Duodenal mucosa (tissue), 2 donors: ENCODE data around the gene LGMN.
"Not testable (repeated sequence)": the region's sequence is repeated elsewhere in the genome, so short reads cannot be mapped to it uniquely, and the experiment has no call there.

ENCODE experiments used
- H3K27ac ChIP-seq: one replicate; pipeline ENCODE4 v1.7.0; 2013; ENCODE audit warnings: low read depth, low read length
- H3K27me3 ChIP-seq, 2 donors: one replicate each; pipeline ENCODE4 v1.7.0; 2013; ENCODE audit warnings: low read length in 2 of 2, control low read depth in 1 of 2; ENCODE audit not compliant: insufficient read depth in 2 of 2, control insufficient read depth in 1 of 2
- H3K36me3 ChIP-seq, 2 donors: one replicate each; pipeline ENCODE4 v1.7.0; 2013; ENCODE audit warnings: low read length in 2 of 2, control low read depth in 1 of 2; ENCODE audit not compliant: insufficient read depth in 2 of 2, control insufficient read depth in 1 of 2
- H3K4me1 ChIP-seq, 2 donors: one replicate each; pipeline ENCODE4 v1.7.0; 2013; ENCODE audit warnings: low read length in 2 of 2, control low read depth in 1 of 2; ENCODE audit not compliant: insufficient read depth in 2 of 2, control insufficient read depth in 1 of 2
- H3K4me3 ChIP-seq, 2 donors: one replicate each; pipeline ENCODE4 v1.7.0; 2013; ENCODE audit warnings: low read length in 2 of 2, low read depth in 1 of 2
- H3K9ac ChIP-seq, 2 donors: one replicate each; pipeline ENCODE4 v1.7.0; 2013; ENCODE audit warnings: low read length in 2 of 2, low read depth in 1 of 2
- H3K9me3 ChIP-seq, 2 donors: one replicate each; pipeline ENCODE4 v1.7.0; 2013; ENCODE audit warnings: low read length in 2 of 2, control low read depth in 1 of 2; ENCODE audit not compliant: control insufficient read depth in 1 of 2

Gene LGMN

GRCh38 chr14:92750222-92750728, 1.8 kb upstream of the LGMN start:
- H3K27ac ChIP-seq, H3K9ac ChIP-seq, H3K4me1 ChIP-seq, H3K9me3 ChIP-seq, H3K36me3 ChIP-seq, H3K27me3 ChIP-seq: not testable (repeated sequence)
- H3K4me3 ChIP-seq: peak overlapping the region in 1 of 2 donors; percentile 17

GRCh38 chr14:92747701-92748258, 647 bp downstream of the LGMN start:
- Histone ChIP-seq H3K27ac (no peak overlapping the region), H3K27me3 (no peaks in the 10 kb centered on the region), H3K4me1 (peaks cover 9 to 10% of the 10 kb centered on the region in 2 donors), H3K9me3 (no peaks in the 10 kb centered on the region), H3K36me3 (no peaks in the 10 kb centered on the region), H3K4me3 (peak overlapping the region; percentile 86 to 93), H3K9ac (peak overlapping the region; percentile 86 to 96)

GRCh38 chr14:92744198-92744597, 4.2 kb downstream of the LGMN start:
- Histone ChIP-seq H3K4me1 (peaks cover 9% of the 10 kb centered on the region in 2 donors), H3K4me3 (no peak overlapping the region), H3K36me3 (peaks cover 4 to 5% of the 10 kb centered on the region in 2 donors), H3K9ac (no peak overlapping the region), H3K27me3 (no peaks in the 10 kb centered on the region), H3K9me3 (no peaks in the 10 kb centered on the region), H3K27ac (no peak overlapping the region)

GRCh38 chr14:92740440-92740839, 8.0 kb downstream of the LGMN start:
- Histone ChIP-seq H3K27ac (no peak overlapping the region), H3K27me3 (no peaks in the 10 kb centered on the region), H3K9ac (no peak overlapping the region), H3K9me3 (no peaks in the 10 kb centered on the region), H3K36me3 (peaks cover 4 to 5% of the 10 kb centered on the region in 2 donors), H3K4me3 (no peak overlapping the region), H3K4me1 (peaks cover 9 to 13% of the 10 kb centered on the region in 2 donors)

- no peak overlapping the region for H3K4me3 ChIP-seq
- H3K4me1 ChIP-seq: peaks cover 9 to 13% of the 10 kb centered on the region in 2 donors
- H3K9me3 ChIP-seq: no peaks in the 10 kb centered on the region
- no peak overlapping the region for H3K27ac ChIP-seq
- no peak overlapping the region for H3K9ac ChIP-seq
- H3K36me3 ChIP-seq: peaks cover 4 to 5% of the 10 kb centered on the region in 2 donors
- no peaks in the 10 kb centered on the region for H3K27me3 ChIP-seq
Observed at GRCh38 chr14:92737619-92738188, 10.7 kb downstream of the LGMN start.

GRCh38 chr14:92737206-92737605, 11.2 kb downstream of the LGMN start:
- H3K36me3 ChIP-seq: peaks cover 8% of the 10 kb centered on the region in 2 donors
- H3K4me3 ChIP-seq: no peak overlapping the region
- no peaks in the 10 kb centered on the region for H3K9me3 ChIP-seq
- H3K27me3 ChIP-seq: no peaks in the 10 kb centered on the region
- peaks cover 9 to 13% of the 10 kb centered on the region in 2 donors for H3K4me1 ChIP-seq
- no peak overlapping the region for H3K27ac ChIP-seq
- H3K9ac ChIP-seq: no peak overlapping the region

GRCh38 chr14:92735344-92735743, 13.1 kb downstream of the LGMN start:
- Histone ChIP-seq H3K27me3 (no peaks in the 10 kb centered on the region), H3K27ac (no peak overlapping the region), H3K36me3 (peaks cover 13 to 15% of the 10 kb centered on the region in 2 donors), H3K9me3 (no peaks in the 10 kb centered on the region), H3K4me3 (no peak overlapping the region), H3K9ac (no peak overlapping the region), H3K4me1 (peaks cover 9 to 13% of the 10 kb centered on the region in 2 donors)

- Histone ChIP-seq H3K4me3 (no peak overlapping the region), H3K9ac (no peak overlapping the region), H3K9me3 (no peaks in the 10 kb centered on the region), H3K36me3 (peaks cover 13% of the 10 kb centered on the region in 2 donors), H3K27me3 (no peaks in the 10 kb centered on the region), H3K27ac (no peak overlapping the region), H3K4me1 (peaks cover 10 to 16% of the 10 kb centered on the region in 2 donors)
Observed at GRCh38 chr14:92734618-92735017, 13.8 kb downstream of the LGMN start.

GRCh38 chr14:92733007-92733406, 15.4 kb downstream of the LGMN start:
- Histone ChIP-seq H3K36me3 (peaks cover 13 to 15% of the 10 kb centered on the region in 2 donors), H3K27me3 (no peaks in the 10 kb centered on the region), H3K9ac (no peak overlapping the region), H3K4me1 (peaks cover 19 to 24% of the 10 kb centered on the region in 2 donors), H3K4me3 (no peak overlapping the region), H3K27ac (no peak overlapping the region), H3K9me3 (no peaks in the 10 kb centered on the region)

- Histone ChIP-seq H3K4me3 (no peak overlapping the region), H3K27ac (no peak overlapping the region), H3K36me3 (peaks cover 13 to 15% of the 10 kb centered on the region in 2 donors), H3K9me3 (no peaks in the 10 kb centered on the region), H3K4me1 (peaks cover 13 to 14% of the 10 kb centered on the region in 2 donors), H3K27me3 (no peaks in the 10 kb centered on the region), H3K9ac (no peak overlapping the region)
Observed at GRCh38 chr14:92731622-92732115, 16.8 kb downstream of the LGMN start.
